H7 (cell line): ENCODE data around the gene KCNK2. TPM values are rescaled to one million over a fixed set of nuclear protein-coding genes. Genes with fewer than 3 reads are reported as not detected.

ENCODE experiments used
- DNase-seq: peaks from one replicate; pipeline ENCODE4 v3.0.0; 2012
- H3K27me3 ChIP-seq: 2 replicates; pipeline ENCODE4 v1.6.0; 2011; ENCODE audit warnings: mild to moderate bottlenecking, low read length; ENCODE audit not compliant: control insufficient read depth, insufficient read depth
- H3K36me3 ChIP-seq: replicated peaks from 2 replicates; pipeline ENCODE4 v1.5.1; 2011; ENCODE audit warnings: low read length; ENCODE audit not compliant: control insufficient read depth, insufficient read depth
- H3K4me3 ChIP-seq: 2 replicates; pipeline ENCODE4 v1.5.1; 2011; ENCODE audit warnings: low read depth, mild to moderate bottlenecking, control low read depth, low read length, moderate library complexity; ENCODE audit not compliant: insufficient read depth
- total RNA-seq: library from RNA; depleted of rRNA; stranded (reverse); fragments of >200 nt; shearing (Covaris generic); gene quantifications from 2 replicates; pipeline ENCODE4 v1.2.3, GENCODE V29; 2014

Gene KCNK2
- total RNA-seq, 1 experiment from 2014 or later = 0.31 TPM

DNA sequence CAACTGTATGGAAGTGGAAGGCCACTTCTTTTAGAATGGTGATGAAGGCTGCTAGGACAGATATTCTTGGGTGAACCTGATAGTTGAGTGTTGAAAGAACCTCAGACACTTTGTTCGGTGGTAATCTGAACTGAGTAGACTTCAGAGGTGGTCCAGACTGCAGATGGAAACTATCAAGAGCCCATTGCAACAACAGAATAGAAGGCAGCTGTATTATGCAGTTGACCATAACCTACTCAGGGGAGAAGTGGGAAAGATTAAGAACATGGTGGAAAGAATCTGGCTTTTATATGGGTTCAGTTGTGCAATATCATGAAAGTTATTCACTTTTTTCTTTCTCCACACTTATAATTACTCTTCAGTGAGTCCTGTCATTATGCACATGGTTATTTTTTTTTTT is 194.0 kb downstream of the KCNK2 start:
- no peaks in the 10 kb centered on the region for H3K27me3 ChIP-seq
- H3K4me3 ChIP-seq = no peak overlapping the region
- DNase-seq = no peak
- no peaks in the 10 kb centered on the region for H3K36me3 ChIP-seq

- no peak for DNase-seq
- no peak overlapping the region for H3K4me3 ChIP-seq
- no peaks in the 10 kb centered on the region for H3K27me3 ChIP-seq
- H3K36me3 ChIP-seq = no peaks in the 10 kb centered on the region
Measured at GRCh38 chr1:215277532-215277931, 195.0 kb downstream of the KCNK2 start.

GRCh38 chr1:215279682-215280081 is 197.1 kb downstream of the KCNK2 start:
- no peak overlapping the region for H3K4me3 ChIP-seq
- H3K27me3 ChIP-seq = no peaks in the 10 kb centered on the region
- no peaks in the 10 kb centered on the region for H3K36me3 ChIP-seq
- DNase-seq = no peak

GRCh38 chr1:215282557-215282956 is 200.0 kb downstream of the KCNK2 start:
- Histone ChIP-seq H3K36me3 (no peaks in the 10 kb centered on the region), H3K4me3 (no peak overlapping the region), H3K27me3 (no peaks in the 10 kb centered on the region)
- no peak for DNase-seq

GRCh38 chr1:215285013-215285800 is 202.7 kb downstream of the KCNK2 start:
- no peak overlapping the region for H3K4me3 ChIP-seq
- H3K27me3 ChIP-seq = no peaks in the 10 kb centered on the region
- H3K36me3 ChIP-seq = no peaks in the 10 kb centered on the region
- DNase-seq = no peak
